Kidney epithelial cell (primary cell): ENCODE results near the gene CATSPERB. TPM values are rescaled to one million over a fixed set of nuclear protein-coding genes. Genes with fewer than 3 reads are reported as not detected.
"Not testable (repeated sequence)": the region's sequence is repeated elsewhere in the genome, so short reads cannot be mapped to it uniquely, and the experiment has no call there.

Source experiments
- DNase-seq: peaks from one replicate; pipeline ENCODE4 v3.0.0-alpha.2; 2010; ENCODE audit warnings: low read depth
- H3K27me3 ChIP-seq: 2 replicates; pipeline ENCODE4 v1.6.0; 2011; ENCODE audit warnings: low read length; ENCODE audit not compliant: control insufficient read depth, insufficient read depth
- H3K36me3 ChIP-seq: 2 replicates; pipeline ENCODE4 v1.5.1; 2011; ENCODE audit warnings: low read length; ENCODE audit not compliant: control insufficient read depth, insufficient read depth
- H3K4me3 ChIP-seq: 2 replicates; pipeline ENCODE4 v1.5.1; 2011; ENCODE audit warnings: low read depth, mild to moderate bottlenecking, control low read depth, low read length
- total RNA-seq: library from RNA; depleted of rRNA; stranded (reverse); fragments of >200 nt; gene quantifications from 2 replicates; pipeline ENCODE4 v1.2.3, GENCODE V29; 2015
- TF ChIP-seq, protein P1 (sequence below): IDR thresholded peaks from 2 replicates; pipeline ENCODE4 v1.5.1; 2011; ENCODE audit warnings: mild to moderate bottlenecking, moderate library complexity, low read length, control low read depth, inconsistent platforms; ENCODE audit not compliant: insufficient read depth, poor library complexity, severe bottlenecking

The CATSPERB gene
- total RNA-seq, 1 donor from 2014 or later: 0.08 TPM

GRCh38 chr14:91742621-91743304, 10.9 kb upstream of the CATSPERB start:
- Histone ChIP-seq H3K4me3 (no peak overlapping the region), H3K27me3 (no peaks in the 10 kb centered on the region), H3K36me3 (no peaks in the 10 kb centered on the region)
- no peak for DNase-seq
- TF ChIP-seq, protein P1, sequence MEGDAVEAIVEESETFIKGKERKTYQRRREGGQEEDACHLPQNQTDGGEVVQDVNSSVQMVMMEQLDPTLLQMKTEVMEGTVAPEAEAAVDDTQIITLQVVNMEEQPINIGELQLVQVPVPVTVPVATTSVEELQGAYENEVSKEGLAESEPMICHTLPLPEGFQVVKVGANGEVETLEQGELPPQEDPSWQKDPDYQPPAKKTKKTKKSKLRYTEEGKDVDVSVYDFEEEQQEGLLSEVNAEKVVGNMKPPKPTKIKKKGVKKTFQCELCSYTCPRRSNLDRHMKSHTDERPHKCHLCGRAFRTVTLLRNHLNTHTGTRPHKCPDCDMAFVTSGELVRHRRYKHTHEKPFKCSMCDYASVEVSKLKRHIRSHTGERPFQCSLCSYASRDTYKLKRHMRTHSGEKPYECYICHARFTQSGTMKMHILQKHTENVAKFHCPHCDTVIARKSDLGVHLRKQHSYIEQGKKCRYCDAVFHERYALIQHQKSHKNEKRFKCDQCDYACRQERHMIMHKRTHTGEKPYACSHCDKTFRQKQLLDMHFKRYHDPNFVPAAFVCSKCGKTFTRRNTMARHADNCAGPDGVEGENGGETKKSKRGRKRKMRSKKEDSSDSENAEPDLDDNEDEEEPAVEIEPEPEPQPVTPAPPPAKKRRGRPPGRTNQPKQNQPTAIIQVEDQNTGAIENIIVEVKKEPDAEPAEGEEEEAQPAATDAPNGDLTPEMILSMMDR: no peak

DNA sequence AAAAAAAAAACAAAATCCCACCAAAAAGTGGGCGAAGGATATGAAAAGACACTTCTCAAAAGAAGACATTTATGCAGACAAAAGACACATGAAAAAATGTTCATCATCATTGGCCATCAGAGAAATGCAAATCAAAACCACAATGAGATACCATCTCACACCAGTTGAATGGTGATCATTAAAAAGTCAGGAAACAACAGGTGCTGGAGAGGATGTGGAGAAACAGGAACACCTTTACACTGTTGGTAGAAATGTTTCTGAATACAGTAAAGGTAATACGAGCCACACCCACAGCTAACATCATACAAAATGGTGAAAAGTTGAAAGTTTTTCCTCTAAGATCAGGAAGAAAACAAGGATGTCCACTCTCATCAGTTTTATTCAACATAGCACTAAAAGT, 8.0 kb upstream of the CATSPERB start:
- H3K36me3 ChIP-seq, H3K27me3 ChIP-seq, DNase-seq, H3K4me3 ChIP-seq: not testable (repeated sequence)

- no peaks in the 10 kb centered on the region for H3K27me3 ChIP-seq
- no peak overlapping the region for H3K4me3 ChIP-seq
- no peaks in the 10 kb centered on the region for H3K36me3 ChIP-seq
- TF ChIP-seq, protein P1: no peak
- no peak for DNase-seq
Observed at GRCh38 chr14:91737619-91738018, 5.7 kb upstream of the CATSPERB start.

DNA sequence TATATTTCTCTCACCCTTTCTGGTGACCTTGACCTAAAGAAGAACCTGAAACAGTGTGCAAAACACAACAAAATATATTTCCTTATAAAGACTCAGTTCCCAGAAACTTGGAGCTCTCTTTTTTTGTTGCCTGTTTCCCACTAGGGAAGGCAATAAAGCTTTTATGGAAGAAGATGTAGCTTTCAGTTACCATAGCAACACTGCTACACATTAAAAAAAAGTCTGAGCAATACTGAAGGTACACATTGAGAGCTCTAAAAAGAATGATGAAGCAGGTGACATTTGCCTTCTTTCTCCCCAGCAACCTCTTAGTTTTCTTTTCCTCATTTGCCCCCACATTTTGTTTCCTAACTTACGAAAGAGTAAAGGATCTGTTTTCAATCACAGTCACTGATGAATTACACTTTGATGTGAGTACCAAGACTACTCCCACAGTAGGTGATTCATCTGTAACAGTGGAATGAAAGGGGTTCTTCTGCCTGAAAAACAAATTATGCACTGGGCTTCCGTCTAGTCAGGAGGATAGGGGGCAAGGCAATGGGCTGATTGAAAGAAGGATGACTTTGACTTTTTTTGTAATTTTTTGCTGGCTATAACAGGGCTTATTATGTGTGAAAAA, 1.1 kb upstream of the CATSPERB start:
- Histone ChIP-seq H3K36me3 (no peaks in the 10 kb centered on the region), H3K4me3 (no peak overlapping the region), H3K27me3 (no peaks in the 10 kb centered on the region)
- DNase-seq: no peak
- TF ChIP-seq, protein P1: no peak

- Histone ChIP-seq H3K36me3 (no peaks in the 10 kb centered on the region), H3K4me3 (no peak overlapping the region), H3K27me3 (no peaks in the 10 kb centered on the region)
- DNase-seq: no peak
- TF ChIP-seq, protein P1: no peak
Observed at GRCh38 chr14:91732439-91732838, 553 bp upstream of the CATSPERB start.

- H3K4me3 ChIP-seq: no peak overlapping the region
- DNase-seq: no peak
- TF ChIP-seq, protein P1: no peak
Observed at GRCh38 chr14:91731018-91731417, 868 bp downstream of the CATSPERB start.

More at GRCh38 chr14:91731018-91731417, 868 bp downstream of the CATSPERB start:
- Histone ChIP-seq H3K27me3 (no peaks in the 10 kb centered on the region), H3K36me3 (no peaks in the 10 kb centered on the region)
